Immature natural killer cell (primary cell): ENCODE data around the gene BCL2. TPM values are rescaled to one million over a fixed set of nuclear protein-coding genes. Genes with fewer than 3 reads are reported as not detected.
A peak's percentile ranks its signal among the peaks of the same experiment; 100 is the strongest.

Experiments used
- DNase-seq, 3 donors: peaks; one replicate each; pipeline ENCODE4 v3.0.0; 2022; ENCODE audit warnings: mixed read lengths in 1 of 3
- H3K27ac Mint-ChIP-seq, 6 donors: one replicate each; pipeline ENCODE4 v1.8.0; 2020; ENCODE audit warnings: mixed read lengths in 6 of 6, mild to moderate bottlenecking in 5 of 6, inconsistent platforms in 4 of 6, moderate library complexity in 3 of 6
- H3K27me3 Mint-ChIP-seq, 3 donors: one replicate each; pipeline ENCODE4 v1.8.0; 2020 to 2021; ENCODE audit warnings: low read depth in 3 of 3, mild to moderate bottlenecking in 3 of 3, mixed read lengths in 3 of 3, moderate library complexity in 3 of 3, inconsistent platforms in 1 of 3
- H3K36me3 Mint-ChIP-seq, 3 donors: one replicate each; pipeline ENCODE4 v1.8.0; 2020; ENCODE audit warnings: mixed read lengths in 3 of 3, inconsistent platforms in 2 of 3, mild to moderate bottlenecking in 2 of 3
- H3K4me1 Mint-ChIP-seq, 2 donors: one replicate each; pipeline ENCODE4 v1.8.0; 2020; ENCODE audit warnings: inconsistent platforms in 2 of 2, mild to moderate bottlenecking in 2 of 2, mixed read lengths in 2 of 2, moderate library complexity in 1 of 2
- H3K4me3 Mint-ChIP-seq, 5 donors: one replicate each; pipeline ENCODE4 v1.8.0; 2020; ENCODE audit warnings: mild to moderate bottlenecking in 5 of 5, mixed read lengths in 5 of 5, inconsistent platforms in 3 of 5, moderate library complexity in 3 of 5
- H3K9me3 Mint-ChIP-seq, 6 donors: one replicate each; pipeline ENCODE4 v1.8.0; 2020; ENCODE audit warnings: mild to moderate bottlenecking in 6 of 6, mixed read lengths in 6 of 6, inconsistent platforms in 4 of 6, moderate library complexity in 3 of 6
- polyA plus RNA-seq, 3 donors: library from polyadenylated mRNA; unstranded; fragments of 300-500 nt; fragmentation: Illumina TruSeq; gene quantifications; one replicate each; pipeline ENCODE4 v1.2.3, GENCODE V29; 2021

The BCL2 gene
- polyA plus RNA-seq, 3 donors from 2014 or later: 5.1 to 8.0 (median 5.7) TPM

DNA sequence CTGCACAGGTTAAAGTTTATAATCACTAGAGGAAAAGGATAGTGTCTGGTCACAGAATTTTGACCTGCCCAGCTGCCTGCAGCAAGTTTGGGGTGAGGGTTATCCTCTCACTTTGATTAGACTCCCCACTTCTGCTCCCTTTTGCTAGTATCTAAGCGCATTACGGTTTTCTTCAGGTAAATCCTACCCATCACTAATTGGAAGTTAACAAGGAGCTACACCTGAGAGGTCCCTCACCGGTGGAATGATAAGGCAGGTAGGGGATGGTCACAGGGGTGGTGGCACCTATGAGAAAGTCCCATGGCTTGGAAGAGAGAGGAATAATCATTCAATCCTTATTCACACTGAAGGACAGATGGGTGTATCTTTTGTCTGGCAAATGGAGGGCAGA lies 7.6 kb downstream of the BCL2 start:
- peaks cover 81 to 91% of the 10 kb centered on the region in 2 donors for H3K4me1 Mint-ChIP-seq
- peaks cover 0 to 2% (median 0%) of the 10 kb centered on the region in 3 donors for H3K27me3 Mint-ChIP-seq
- H3K27ac Mint-ChIP-seq: peak overlapping the region in 5 of 6 donors; percentile 13 to 82 (median 61)
- H3K9me3 Mint-ChIP-seq: no peaks in the 10 kb centered on the region
- H3K4me3 Mint-ChIP-seq: peak overlapping the region in 2 of 5 donors; percentile 22 to 65
- H3K36me3 Mint-ChIP-seq: peaks cover 0 to 4% (median 0%) of the 10 kb centered on the region in 3 donors
- no peak for DNase-seq

DNA sequence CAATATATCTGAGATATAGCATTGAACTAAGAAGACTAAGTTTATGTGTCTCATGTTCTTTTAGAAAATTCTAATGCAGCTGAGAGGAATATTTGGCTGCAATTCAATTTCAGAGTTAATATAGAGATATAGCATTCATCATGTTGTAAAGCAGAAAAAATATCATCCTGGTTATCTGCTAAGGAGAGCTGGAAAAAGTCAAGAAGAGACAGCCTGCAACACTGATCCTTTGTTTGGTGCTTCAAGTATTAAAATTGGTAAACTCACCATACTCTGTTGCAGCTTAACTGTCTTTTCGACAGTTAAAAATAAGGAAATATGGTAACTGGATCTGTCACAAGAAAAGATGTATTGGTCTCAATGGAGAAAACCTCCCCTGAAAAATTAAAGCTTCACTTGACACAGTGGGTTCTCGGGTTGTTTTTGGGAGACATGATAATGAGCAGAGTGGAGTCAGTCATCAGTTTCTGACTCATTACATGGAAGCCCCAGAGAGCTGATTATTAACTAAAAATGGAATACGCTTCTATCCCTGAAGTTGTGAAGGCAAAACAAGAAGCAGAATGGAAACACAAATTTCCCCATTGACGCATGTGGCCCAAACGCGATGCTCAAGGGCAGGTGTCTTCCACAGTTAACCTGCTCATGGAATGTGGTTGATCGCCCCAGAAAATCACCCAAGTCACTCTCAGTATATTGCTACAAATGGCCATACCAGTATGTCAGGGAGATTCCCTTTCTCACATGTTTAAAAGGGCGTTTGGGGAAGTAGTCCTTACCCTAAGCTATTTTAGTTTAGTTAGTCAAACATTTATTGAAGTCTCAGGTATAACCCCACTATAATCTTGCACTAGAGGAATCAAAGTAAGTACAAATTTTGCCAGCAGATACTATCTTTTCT lies 8.2 kb downstream of the BCL2 start:
- no peak for DNase-seq
- Mint-ChIP-seq H3K36me3 (peaks cover 0 to 7% (median 6%) of the 10 kb centered on the region in 3 donors), H3K9me3 (no peaks in the 10 kb centered on the region), H3K27ac (peak overlapping the region in 5 of 6 donors; percentile 15 to 82 (median 46)), H3K27me3 (peaks cover 0 to 2% (median 0%) of the 10 kb centered on the region in 3 donors), H3K4me1 (peaks cover 78 to 85% of the 10 kb centered on the region in 2 donors), H3K4me3 (peak overlapping the region in 2 of 5 donors; percentile 1 to 27)

GRCh38 chr18:63309422-63309821 lies 10.1 kb downstream of the BCL2 start:
- H3K4me3 Mint-ChIP-seq: peak overlapping the region in 1 of 5 donors; percentile 33
- peaks cover 0 to 11% (median 10%) of the 10 kb centered on the region in 3 donors for H3K36me3 Mint-ChIP-seq

DNA sequence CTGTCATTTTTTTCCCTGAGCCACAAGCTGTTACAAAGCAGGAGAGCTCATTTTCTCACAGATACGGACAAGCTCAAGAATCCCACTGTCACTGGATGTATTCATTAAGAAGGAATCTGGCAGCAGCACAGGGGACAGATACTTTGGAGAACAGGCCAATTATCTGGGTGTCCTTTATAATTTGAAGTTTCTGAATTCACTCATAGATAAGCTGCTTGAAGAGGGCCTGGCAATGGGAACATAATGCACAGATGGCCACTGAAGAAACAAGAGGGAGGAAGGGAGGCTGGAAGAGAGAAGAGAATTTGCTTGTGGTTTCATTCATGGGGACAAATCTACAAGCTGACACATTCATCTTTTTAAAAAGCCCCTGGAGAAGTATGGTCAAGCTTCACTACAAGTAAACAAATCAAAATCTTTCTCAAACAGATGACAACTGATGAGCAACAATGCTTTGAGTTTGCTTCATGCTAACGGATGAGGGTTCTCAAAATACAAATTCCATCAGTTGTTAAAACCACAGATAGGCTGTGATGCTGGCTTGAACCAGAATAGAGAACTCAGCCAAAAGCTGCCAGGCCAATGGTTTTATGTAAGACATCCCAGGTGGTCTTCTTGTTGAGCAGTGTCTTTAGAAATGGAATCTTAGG lies 11.9 kb downstream of the BCL2 start:
- H3K4me1 Mint-ChIP-seq: peaks cover 61 to 67% of the 10 kb centered on the region in 2 donors
- no peaks in the 10 kb centered on the region for H3K9me3 Mint-ChIP-seq
- no peak for DNase-seq
- H3K36me3 Mint-ChIP-seq: peaks cover 0 to 11% (median 10%) of the 10 kb centered on the region in 3 donors
- H3K27ac Mint-ChIP-seq: peak overlapping the region in 2 of 6 donors; percentile 22 to 64
- no peaks in the 10 kb centered on the region for H3K27me3 Mint-ChIP-seq
- H3K4me3 Mint-ChIP-seq: peak overlapping the region in 1 of 5 donors; percentile 38

More at GRCh38 chr18:63309422-63309821, 10.1 kb downstream of the BCL2 start:
- H3K9me3 Mint-ChIP-seq: no peaks in the 10 kb centered on the region
- no peak for DNase-seq
- peak overlapping the region in 4 of 6 donors; percentile 14 to 81 (median 50) for H3K27ac Mint-ChIP-seq
- H3K27me3 Mint-ChIP-seq: peaks cover 0 to 2% (median 0%) of the 10 kb centered on the region in 3 donors
- H3K4me1 Mint-ChIP-seq: peaks cover 66 to 67% of the 10 kb centered on the region in 2 donors

DNA sequence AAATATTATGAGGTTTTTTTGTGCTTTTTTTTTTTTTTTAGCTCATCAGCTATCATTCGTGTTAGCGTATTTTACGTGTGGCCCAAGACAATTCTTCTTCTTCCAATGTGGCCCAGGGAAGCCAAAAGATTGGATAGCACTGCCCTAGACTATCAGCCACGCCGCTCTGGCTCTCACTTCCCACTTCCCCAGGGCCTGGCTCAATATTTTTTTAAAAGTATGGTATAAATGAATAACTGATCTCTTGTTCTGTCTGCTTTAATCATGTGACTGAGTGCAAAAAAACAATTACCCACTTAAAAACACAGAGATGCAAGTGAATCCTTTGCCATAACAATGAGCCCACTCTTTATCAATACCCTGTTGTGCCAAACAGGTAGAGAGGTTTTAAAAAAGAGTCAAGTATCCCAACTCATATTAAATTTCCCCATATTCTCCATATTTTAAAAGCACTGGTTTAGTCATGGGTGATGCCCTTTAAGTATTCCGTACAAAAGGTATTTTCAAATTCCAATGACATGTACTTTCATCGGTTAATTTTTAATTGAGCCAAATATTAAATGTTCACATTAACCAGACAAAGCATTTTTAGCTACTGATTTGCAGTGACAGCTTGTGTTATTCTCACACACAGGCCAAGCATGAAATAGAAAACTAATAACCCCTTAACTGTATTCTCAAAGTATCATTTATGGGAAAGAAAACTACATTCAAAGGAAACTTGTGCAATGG lies 12.6 kb downstream of the BCL2 start:
- H3K4me3 Mint-ChIP-seq: no peak overlapping the region
- H3K9me3 Mint-ChIP-seq: no peaks in the 10 kb centered on the region

GRCh38 chr18:63306249-63306648 lies 13.3 kb downstream of the BCL2 start:
- no peak for DNase-seq
- Mint-ChIP-seq H3K36me3 (peaks cover 0 to 19% (median 10%) of the 10 kb centered on the region in 3 donors), H3K4me3 (no peak overlapping the region), H3K4me1 (peaks cover 61 to 67% of the 10 kb centered on the region in 2 donors), H3K27me3 (no peaks in the 10 kb centered on the region), H3K27ac (peak overlapping the region in 2 of 6 donors; percentile 29 to 36), H3K9me3 (no peaks in the 10 kb centered on the region)

More for the DNA sequence above, 12.6 kb downstream of the BCL2 start:
- Mint-ChIP-seq H3K27me3 (no peaks in the 10 kb centered on the region), H3K27ac (peak overlapping the region in 2 of 6 donors; percentile 29 to 36), H3K36me3 (peaks cover 0 to 15% (median 10%) of the 10 kb centered on the region in 3 donors), H3K4me1 (peaks cover 61 to 67% of the 10 kb centered on the region in 2 donors)
- no peak for DNase-seq

- peaks cover 0 to 7% (median 6%) of the 10 kb centered on the region in 3 donors for H3K27me3 Mint-ChIP-seq
- H3K9me3 Mint-ChIP-seq: no peaks in the 10 kb centered on the region
- peaks cover 3 to 15% (median 10%) of the 10 kb centered on the region in 3 donors for H3K36me3 Mint-ChIP-seq
- peak overlapping the region in 4 of 5 donors; percentile 24 to 65 (median 40) for H3K4me3 Mint-ChIP-seq
- no peak for DNase-seq
- H3K4me1 Mint-ChIP-seq: peaks cover 71 to 72% of the 10 kb centered on the region in 2 donors
- peak overlapping the region in 5 of 6 donors; percentile 67 to 90 (median 77) for H3K27ac Mint-ChIP-seq
Measured at GRCh38 chr18:63303547-63303946, 16.0 kb downstream of the BCL2 start.

DNA sequence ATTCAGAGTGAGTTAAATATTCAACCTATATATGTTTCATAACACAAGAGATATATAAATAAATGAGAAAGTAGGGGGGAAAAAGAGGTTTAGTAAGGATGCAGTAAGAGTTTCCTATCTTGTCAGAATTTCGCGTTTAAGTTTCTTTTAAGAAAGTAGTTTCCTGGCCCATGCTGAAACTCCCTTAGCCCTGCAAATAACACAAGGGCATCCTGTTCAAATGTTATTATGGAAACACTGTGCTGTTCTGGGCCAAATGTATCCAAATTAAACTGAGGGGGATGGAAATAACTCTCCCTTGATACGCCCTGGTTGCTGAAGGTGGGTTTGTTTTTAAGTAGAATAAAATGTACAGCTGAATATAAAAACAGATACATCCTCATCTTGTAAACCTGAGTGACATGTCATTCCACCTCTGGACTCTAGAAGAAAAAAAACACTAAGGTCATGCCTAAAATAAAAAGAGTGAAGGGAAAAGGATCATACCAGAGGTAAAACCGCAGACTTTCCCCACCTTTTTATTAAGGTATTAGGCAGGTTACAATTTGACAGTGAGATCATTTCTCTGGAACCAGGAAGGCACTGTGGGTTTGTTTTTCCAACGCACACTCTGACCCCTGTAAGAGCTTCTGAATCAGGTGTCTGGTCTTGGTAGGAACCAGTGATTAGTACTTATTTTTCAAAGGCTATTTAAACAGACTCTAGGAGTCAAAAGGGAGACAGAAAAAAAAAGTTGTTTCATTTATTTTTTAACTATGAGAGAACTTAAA lies 16.7 kb downstream of the BCL2 start:
- no peak for DNase-seq
- Mint-ChIP-seq H3K4me3 (peak overlapping the region in 3 of 5 donors; percentile 18 to 88 (median 39)), H3K27me3 (peaks cover 0 to 7% (median 6%) of the 10 kb centered on the region in 3 donors), H3K4me1 (peaks cover 72 to 74% of the 10 kb centered on the region in 2 donors), H3K36me3 (peaks cover 3 to 15% (median 10%) of the 10 kb centered on the region in 3 donors), H3K27ac (peak overlapping the region in 5 of 6 donors; percentile 19 to 95 (median 81)), H3K9me3 (no peaks in the 10 kb centered on the region)

GRCh38 chr18:63302220-63302619 lies 17.3 kb downstream of the BCL2 start:
- H3K4me1 Mint-ChIP-seq: peaks cover 67 to 71% of the 10 kb centered on the region in 2 donors
- H3K36me3 Mint-ChIP-seq: peaks cover 3 to 15% (median 10%) of the 10 kb centered on the region in 3 donors
- H3K27me3 Mint-ChIP-seq: peaks cover 0 to 7% (median 6%) of the 10 kb centered on the region in 3 donors
- peak overlapping the region in 2 of 5 donors; percentile 18 to 88 for H3K4me3 Mint-ChIP-seq
- H3K9me3 Mint-ChIP-seq: no peaks in the 10 kb centered on the region
- no peak for DNase-seq
- H3K27ac Mint-ChIP-seq: peak overlapping the region in 5 of 6 donors; percentile 19 to 95 (median 81)

DNA sequence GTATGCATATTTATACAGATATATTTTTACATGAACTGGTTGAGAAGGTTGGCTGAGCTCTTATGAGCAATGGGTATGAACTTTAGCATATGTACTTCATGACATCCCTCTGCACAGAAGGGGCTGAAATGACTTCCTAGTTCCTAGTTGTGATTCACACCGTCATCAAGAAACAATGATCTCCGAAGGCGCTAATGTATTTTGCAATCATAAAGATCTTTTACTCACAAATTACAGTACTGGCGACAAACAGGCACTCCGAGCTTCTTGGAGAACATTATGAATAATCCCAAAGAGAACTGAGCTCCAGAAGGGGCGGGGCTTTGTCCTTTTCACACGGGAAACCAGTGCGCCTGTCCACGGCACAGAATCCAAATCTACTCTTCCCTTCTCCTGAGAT lies 18.1 kb downstream of the BCL2 start:
- Mint-ChIP-seq H3K36me3 (peaks cover 3 to 12% (median 4%) of the 10 kb centered on the region in 3 donors), H3K27me3 (peaks cover under 1 to 7% (median 6%) of the 10 kb centered on the region in 3 donors)

GRCh38 chr18:63299837-63300745 lies 19.5 kb downstream of the BCL2 start:
- Mint-ChIP-seq H3K4me1 (peaks cover 66 to 67% of the 10 kb centered on the region in 2 donors), H3K27me3 (peaks cover 5 to 7% (median 6%) of the 10 kb centered on the region in 3 donors), H3K4me3 (peak overlapping the region; percentile 65 to 88 (median 72)), H3K27ac (peak overlapping the region; percentile 87 to 95 (median 92)), H3K36me3 (peaks cover 3 to 16% (median 3%) of the 10 kb centered on the region in 3 donors), H3K9me3 (no peaks in the 10 kb centered on the region)
- peak in 2 of 3 donors; percentile 28 to 52 for DNase-seq

More for the DNA sequence above, 18.1 kb downstream of the BCL2 start:
- H3K4me1 Mint-ChIP-seq: peaks cover 66 to 67% of the 10 kb centered on the region in 2 donors
- H3K27ac Mint-ChIP-seq: peak overlapping the region in 4 of 6 donors; percentile 65 to 95 (median 90)
- DNase-seq: no peak
- H3K4me3 Mint-ChIP-seq: peak overlapping the region in 4 of 5 donors; percentile 23 to 88 (median 36)
- H3K9me3 Mint-ChIP-seq: no peaks in the 10 kb centered on the region
